ENCODE results near the gene KCTD12.

GRCh38 chr13:76845865-76846264 is 40.3 kb downstream of the KCTD12 start:
- TF ChIP-seq CTCF (IDR thresholded peaks at IDR 0.05; ENCODE audit: low read length) (no peak), EZH2 (IDR thresholded peaks at IDR 0.05; ENCODE audit: borderline replicate concordance, low read length) (no peak)

All from OCI-LY1 (cell line).